ENCODE data around the gene OASL.

The OASL gene

GRCh38 chr12:120981407-120981941 lies 57.6 kb downstream of the OASL start:
- no peak for DNase-seq (ENCODE audit: low read depth)
- no peak for TF ChIP-seq CTCF (conservative IDR thresholded peaks at IDR 0.05; ENCODE audit: control insufficient read depth, insufficient read depth, low read depth, low read length)
- no peak overlapping the region for H3K4me3 ChIP-seq (ENCODE audit: control insufficient read depth, low read depth, low read length)

- no peak overlapping the region for H3K4me3 ChIP-seq (ENCODE audit: control insufficient read depth, low read depth, low read length)
- no peak for TF ChIP-seq CTCF (conservative IDR thresholded peaks at IDR 0.05; ENCODE audit: control insufficient read depth, insufficient read depth, low read depth, low read length)
- no peak for DNase-seq (ENCODE audit: low read depth)
Observed at GRCh38 chr12:120980800-120981368, 58.2 kb downstream of the OASL start.

GRCh38 chr12:120979862-120980696 lies 59.0 kb downstream of the OASL start:
- TF ChIP-seq CTCF (conservative IDR thresholded peaks at IDR 0.05; ENCODE audit: control insufficient read depth, insufficient read depth, low read depth, low read length): no peak
- no peak for DNase-seq (ENCODE audit: low read depth)
- H3K4me3 ChIP-seq (ENCODE audit: control insufficient read depth, low read depth, low read length): no peak overlapping the region

- H3K4me3 ChIP-seq (ENCODE audit: control insufficient read depth, low read depth, low read length): no peak overlapping the region
- no peak for DNase-seq (ENCODE audit: low read depth)
- TF ChIP-seq CTCF (conservative IDR thresholded peaks at IDR 0.05; ENCODE audit: control insufficient read depth, insufficient read depth, low read depth, low read length): no peak
Observed at GRCh38 chr12:120979220-120979861, 59.7 kb downstream of the OASL start.

GRCh38 chr12:120978296-120979219 lies 60.5 kb downstream of the OASL start, which contains the start of gene HNF1A:
Gene HNF1A (plus strand): TSS chr12:120978543. CDS start chr12:120978769, 226 bp downstream.
- DNase-seq (ENCODE audit: low read depth): no peak
- no peak within 1 kb of the TSS for H3K4me3 ChIP-seq (ENCODE audit: control insufficient read depth, low read depth, low read length)
- TF ChIP-seq CTCF (conservative IDR thresholded peaks at IDR 0.05; ENCODE audit: control insufficient read depth, insufficient read depth, low read depth, low read length): no peak
